GM20000 (cell line): ENCODE data around the gene CDC42EP3.

Source experiments
- DNase-seq: peaks from one replicate; pipeline ENCODE4 v3.0.0; 2012; ENCODE audit warnings: low spot score
- CTCF ChIP-seq: IDR thresholded peaks from 2 replicates; pipeline ENCODE4 v1.5.1; 2012; ENCODE audit warnings: mild to moderate bottlenecking, control low read depth; ENCODE audit errors: extremely low read depth, missing control alignments

CDC42EP3 gene

GRCh38 chr2:37672870-37673184, 1.4 kb upstream of the CDC42EP3 start:
- TF ChIP-seq CTCF, result no peak
- no peak for DNase-seq

- TF ChIP-seq CTCF, result no peak
- DNase-seq, result peak; percentile 89
Observed at GRCh38 chr2:37672104-37672869, 845 bp upstream of the CDC42EP3 start.

GRCh38 chr2:37671816-37672103, 318 bp upstream of the CDC42EP3 start:
- no peak for DNase-seq
- TF ChIP-seq CTCF, result no peak

GRCh38 chr2:37670378-37671008, 949 bp downstream of the CDC42EP3 start:
- TF ChIP-seq CTCF, result no peak
- no peak for DNase-seq

GRCh38 chr2:37669446-37669845, 2.0 kb downstream of the CDC42EP3 start:
- no peak for TF ChIP-seq CTCF
- no peak for DNase-seq

- TF ChIP-seq CTCF, result no peak
- no peak for DNase-seq
Observed at GRCh38 chr2:37667704-37668103, 3.7 kb downstream of the CDC42EP3 start.

GRCh38 chr2:37666772-37667171, 4.7 kb downstream of the CDC42EP3 start:
- no peak for TF ChIP-seq CTCF
- no peak for DNase-seq
